Uterus (tissue), 2 donors: ENCODE results near the gene NME2.

Experiments
- CTCF ChIP-seq, 4 experiments: fragments of 200-600 bp in 2 of 4; fragments of 450-650 bp in 2 of 4; sonication (generic) in 2 of 4; IDR thresholded peaks; one replicate each; pipeline ENCODE4 v1.5.1; 2016 to 2019; ENCODE audit warnings: antibody characterized with exemption in 4 of 4, mild to moderate bottlenecking in 2 of 4, moderate library complexity in 1 of 4
- POLR2A ChIP-seq, 2 donors: fragments of 450-650 bp; IDR thresholded peaks; one replicate each; pipeline ENCODE4 v1.6.1; 2016; ENCODE audit warnings: antibody characterized with exemption in 2 of 2, mild to moderate bottlenecking in 1 of 2, moderate library complexity in 1 of 2

GRCh38 chr17:51144266-51145022 lies 21.8 kb upstream of the NME2 start:
- TF ChIP-seq POLR2A (IDR thresholded peaks at IDR 0.05), result no peak
- TF ChIP-seq CTCF (IDR thresholded peaks at IDR 0.05), result no peak
